Measurements from ENCODE around the gene CSRNP3. TPM values are rescaled to one million over a fixed set of nuclear protein-coding genes. Genes with fewer than 3 reads are reported as not detected.

Gene CSRNP3
- polyA plus RNA-seq, 1 experiment: 0.25 TPM

- TF ChIP-seq CTCF (IDR thresholded peaks at IDR 0.05; ENCODE audit: low read depth, low read length): no peak
- no peaks in the 10 kb centered on the region for H3K9me3 ChIP-seq (ENCODE audit: control insufficient read depth, insufficient read depth, low read length)
- H3K27ac ChIP-seq (ENCODE audit: low read depth, low read length): no peak overlapping the region
- ChIA-PET CTCF (interaction anchor here (1.1 to 1.8 kb wide), 2 partner anchors 31 to 299 kb away, joined by 3 to 7 read pairs; no protein-coding TSS in a partner anchor), POLR2A (no interaction called here)
- DNase-seq (ENCODE audit: low read depth, low spot score): no peak
- H3K27me3 ChIP-seq (ENCODE audit: control insufficient read depth, insufficient read depth, low read length): no peaks in the 10 kb centered on the region
- H3K4me3 ChIP-seq (ENCODE audit: low read depth, low read length): no peak overlapping the region
Observed at GRCh38 chr2:165699946-165700345, 230.4 kb downstream of the CSRNP3 start.

GRCh38 chr2:165700531-165700930, 231.0 kb downstream of the CSRNP3 start:
- no peak for DNase-seq (ENCODE audit: low read depth, low spot score)
- Histone ChIP-seq H3K9me3 (ENCODE audit: control insufficient read depth, insufficient read depth, low read length) (no peaks in the 10 kb centered on the region), H3K4me3 (ENCODE audit: low read depth, low read length) (no peak overlapping the region), H3K27ac (ENCODE audit: low read depth, low read length) (no peak overlapping the region), H3K27me3 (ENCODE audit: control insufficient read depth, insufficient read depth, low read length) (no peaks in the 10 kb centered on the region)
- no peak for TF ChIP-seq CTCF (IDR thresholded peaks at IDR 0.05; ENCODE audit: low read depth, low read length)
- CTCF ChIA-PET: interaction anchor here (1.4 to 1.5 kb wide), 2 partner anchors 174 to 299 kb away, joined by 5 to 8 read pairs; no protein-coding TSS in a partner anchor
- POLR2A ChIA-PET: no interaction called here

- ChIA-PET CTCF (interaction anchor here (1.4 to 1.5 kb wide), 2 partner anchors 173 to 300 kb away, joined by 5 to 8 read pairs; no protein-coding TSS in a partner anchor), POLR2A (no interaction called here)
- no peak overlapping the region for H3K4me3 ChIP-seq (ENCODE audit: low read depth, low read length)
- no peaks in the 10 kb centered on the region for H3K27me3 ChIP-seq (ENCODE audit: control insufficient read depth, insufficient read depth, low read length)
- TF ChIP-seq CTCF (IDR thresholded peaks at IDR 0.05; ENCODE audit: low read depth, low read length): no peak
- no peak for DNase-seq (ENCODE audit: low read depth, low spot score)
- H3K27ac ChIP-seq (ENCODE audit: low read depth, low read length): no peak overlapping the region
- no peaks in the 10 kb centered on the region for H3K9me3 ChIP-seq (ENCODE audit: control insufficient read depth, insufficient read depth, low read length)
Observed at GRCh38 chr2:165701147-165701546, 231.6 kb downstream of the CSRNP3 start.

GRCh38 chr2:165706960-165707487, 237.5 kb downstream of the CSRNP3 start:
- POLR2A ChIA-PET: no interaction called here
- H3K4me3 ChIP-seq (ENCODE audit: low read depth, low read length): no peak overlapping the region
- CTCF ChIA-PET: no interaction called here
- TF ChIP-seq CTCF (IDR thresholded peaks at IDR 0.05; ENCODE audit: low read depth, low read length): no peak
- no peak overlapping the region for H3K27ac ChIP-seq (ENCODE audit: low read depth, low read length)
- no peak for DNase-seq (ENCODE audit: low read depth, low spot score)
- no peaks in the 10 kb centered on the region for H3K9me3 ChIP-seq (ENCODE audit: control insufficient read depth, insufficient read depth, low read length)
- H3K27me3 ChIP-seq (ENCODE audit: control insufficient read depth, insufficient read depth, low read length): no peaks in the 10 kb centered on the region

- DNase-seq (ENCODE audit: low read depth, low spot score): no peak
- no peak overlapping the region for H3K4me3 ChIP-seq (ENCODE audit: low read depth, low read length)
- H3K27me3 ChIP-seq (ENCODE audit: control insufficient read depth, insufficient read depth, low read length): no peaks in the 10 kb centered on the region
- CTCF ChIA-PET: no interaction called here
- POLR2A ChIA-PET: no interaction called here
- no peak overlapping the region for H3K27ac ChIP-seq (ENCODE audit: low read depth, low read length)
- no peak for TF ChIP-seq CTCF (IDR thresholded peaks at IDR 0.05; ENCODE audit: low read depth, low read length)
- H3K9me3 ChIP-seq (ENCODE audit: control insufficient read depth, insufficient read depth, low read length): no peaks in the 10 kb centered on the region
Observed at GRCh38 chr2:165716091-165716490, 246.6 kb downstream of the CSRNP3 start.
